HEK293 (cell line): ENCODE data around the gene PLEKHA6.

Experiments used
- CTCF ChIA-PET: fragments of 350-600 bp; formaldehyde crosslinking; extraction: SDS; loops from one replicate; lab custom pipeline; 2021; ENCODE audit warnings: antibody characterized with exemption; lab: Yijun Ruan, JAX
- POLR2A ChIA-PET: fragments of 300-600 bp; formaldehyde crosslinking; extraction: SDS; loops from one replicate; lab custom pipeline; 2020; ENCODE audit warnings: antibody characterized with exemption, inconsistent platforms; lab: Yijun Ruan, JAX
- H3K27ac ChIP-seq: fragments of 200-500 bp; sonication (Bioruptor generic); 2 replicates; pipeline ENCODE4 v1.5.1; 2014; ENCODE audit warnings: low read depth, low read length, control low read depth, inconsistent platforms; ENCODE audit errors: extremely low read depth
- H3K36me3 ChIP-seq, 2 experiments: fragments of 200-500 bp in 1 of 2; sonication (Bioruptor generic) in 1 of 2; 1 replicate in 1 of 2; 2 replicates in 1 of 2; pipeline ENCODE4 v1.5.1; 2014 to 2017; ENCODE audit warnings: inconsistent platforms in 2 of 2, low read length in 2 of 2; ENCODE audit not compliant: control insufficient read depth in 2 of 2, insufficient read depth in 1 of 2
- H3K4me1 ChIP-seq: fragments of 200-500 bp; sonication (Bioruptor generic); 2 replicates; pipeline ENCODE4 v1.5.1; 2014; ENCODE audit warnings: mild to moderate bottlenecking, low read length, inconsistent platforms; ENCODE audit not compliant: control insufficient read depth, insufficient read depth
- H3K4me3 ChIP-seq: 2 replicates; pipeline ENCODE4 v1.5.1; 2011; ENCODE audit warnings: low read depth, mild to moderate bottlenecking, control low read depth, low read length, moderate library complexity
- H3K9me3 ChIP-seq: fragments of 200-500 bp; sonication (Bioruptor generic); 2 replicates; pipeline ENCODE4 v1.5.1; 2014; ENCODE audit warnings: low read depth, low read length, inconsistent platforms; ENCODE audit not compliant: control insufficient read depth, insufficient read depth
- MZF1 ChIP-seq: fragments of 450-650 bp; formaldehyde crosslinking; IDR thresholded peaks from 2 replicates; pipeline ENCODE4 v1.5.1; 2017; ENCODE audit warnings: missing biosample characterization, missing genetic modification characterization, borderline replicate concordance
- SCRT1 ChIP-seq: fragments of 450-650 bp; formaldehyde crosslinking; IDR thresholded peaks from 2 replicates; pipeline ENCODE4 v1.5.1; 2016; ENCODE audit warnings: missing biosample characterization, missing genetic modification characterization, borderline replicate concordance
- SCRT2 ChIP-seq: fragments of 450-650 bp; formaldehyde crosslinking; IDR thresholded peaks from 2 replicates; pipeline ENCODE4 v1.5.1; 2016; ENCODE audit warnings: missing biosample characterization, missing genetic modification characterization
- YY1 ChIP-seq: fragments of 450-650 bp; formaldehyde crosslinking; IDR thresholded peaks from 2 replicates; pipeline ENCODE4 v1.5.1; 2018; ENCODE audit warnings: missing biosample characterization, missing genetic modification characterization
- ZFP41 ChIP-seq: fragments of 450-650 bp; formaldehyde crosslinking; IDR thresholded peaks from 2 replicates; pipeline ENCODE4 v1.5.1; 2016; ENCODE audit warnings: missing biosample characterization, missing genetic modification characterization, borderline replicate concordance
- ZIC2 ChIP-seq: fragments of 450-650 bp; formaldehyde crosslinking; IDR thresholded peaks from 2 replicates; pipeline ENCODE4 v1.5.1; 2016; ENCODE audit warnings: missing biosample characterization, missing genetic modification characterization
- ZNF146 ChIP-seq: fragments of 450-650 bp; formaldehyde crosslinking; IDR thresholded peaks from 2 replicates; pipeline ENCODE4 v1.5.1; 2016; ENCODE audit warnings: missing biosample characterization, missing genetic modification characterization
- ZNF221 ChIP-seq: fragments of 450-650 bp; formaldehyde crosslinking; IDR thresholded peaks from 2 replicates; pipeline ENCODE4 v1.5.1; 2017; ENCODE audit warnings: missing biosample characterization, missing genetic modification characterization, borderline replicate concordance
- ZNF426 ChIP-seq: fragments of 450-650 bp; formaldehyde crosslinking; IDR thresholded peaks from 2 replicates; pipeline ENCODE4 v1.5.1; 2017; ENCODE audit warnings: missing biosample characterization, missing genetic modification characterization, mild to moderate bottlenecking, inconsistent platforms, moderate library complexity
- ZNF558 ChIP-seq: fragments of 450-650 bp; formaldehyde crosslinking; IDR thresholded peaks from 2 replicates; pipeline ENCODE4 v1.5.1; 2016; ENCODE audit warnings: missing biosample characterization, missing genetic modification characterization
- ZNF623 ChIP-seq: fragments of 450-650 bp; formaldehyde crosslinking; IDR thresholded peaks from 2 replicates; pipeline ENCODE4 v1.5.1; 2016; ENCODE audit warnings: missing biosample characterization, missing genetic modification characterization
- ZNF837 ChIP-seq: fragments of 450-650 bp; formaldehyde crosslinking; IDR thresholded peaks from 2 replicates; pipeline ENCODE4 v1.5.1; 2016; ENCODE audit warnings: missing biosample characterization, missing genetic modification characterization
- TF ChIP-seq, protein P1 (sequence below): fragments of 450-650 bp; formaldehyde crosslinking; IDR thresholded peaks from 2 replicates; pipeline ENCODE4 v1.5.1; 2016; ENCODE audit warnings: missing biosample characterization, missing genetic modification characterization
- TF ChIP-seq, protein P2 (sequence below): fragments of 450-650 bp; formaldehyde crosslinking; IDR thresholded peaks from 2 replicates; pipeline ENCODE4 v1.5.1; 2017; ENCODE audit warnings: missing biosample characterization, missing genetic modification characterization
- TF ChIP-seq, protein P3 (sequence below): fragments of 450-650 bp; formaldehyde crosslinking; IDR thresholded peaks from 2 replicates; pipeline ENCODE4 v1.5.1; 2016; ENCODE audit warnings: missing biosample characterization, missing genetic modification characterization
- TF ChIP-seq, protein P4 (sequence below): sonication (generic); formaldehyde crosslinking; IDR thresholded peaks from 2 replicates; pipeline ENCODE4 v1.8.1; 2022; ENCODE audit warnings: mild to moderate bottlenecking, moderate library complexity, missing genetic modification reagents
- TF ChIP-seq, protein P5 (sequence below): fragments of 450-650 bp; formaldehyde crosslinking; IDR thresholded peaks from 2 replicates; pipeline ENCODE4 v1.5.1; 2016; ENCODE audit warnings: missing biosample characterization, missing genetic modification characterization

Gene PLEKHA6

DNA sequence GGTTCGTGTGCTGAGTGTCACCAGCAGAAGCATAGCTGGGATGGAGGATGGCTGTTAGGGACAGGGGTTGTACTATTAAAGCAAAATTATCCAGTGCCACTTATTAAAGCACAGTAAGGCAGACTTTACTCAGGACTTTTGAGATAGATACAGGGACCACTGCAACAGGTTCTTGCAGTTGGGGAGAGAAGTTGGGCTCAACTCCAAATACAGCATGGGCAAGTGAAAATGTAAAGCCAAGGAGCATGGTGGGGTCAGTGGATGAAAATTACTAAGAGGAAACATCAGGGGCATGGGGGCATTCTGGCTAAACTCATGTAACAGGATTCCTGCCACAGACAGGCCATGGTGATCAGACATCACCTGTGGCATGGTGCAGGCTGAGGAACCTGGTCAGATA lies 178.6 kb downstream of the PLEKHA6 start:
- ChIA-PET POLR2A (interaction anchor here (0.6 kb wide), 1 partner anchor 1116 kb away, joined by 4 read pairs; no protein-coding TSS in a partner anchor), CTCF (no interaction called here)
- no peak for TF ChIP-seq ZNF221 (tag by site-specific recombination)
- TF ChIP-seq, protein P1, sequence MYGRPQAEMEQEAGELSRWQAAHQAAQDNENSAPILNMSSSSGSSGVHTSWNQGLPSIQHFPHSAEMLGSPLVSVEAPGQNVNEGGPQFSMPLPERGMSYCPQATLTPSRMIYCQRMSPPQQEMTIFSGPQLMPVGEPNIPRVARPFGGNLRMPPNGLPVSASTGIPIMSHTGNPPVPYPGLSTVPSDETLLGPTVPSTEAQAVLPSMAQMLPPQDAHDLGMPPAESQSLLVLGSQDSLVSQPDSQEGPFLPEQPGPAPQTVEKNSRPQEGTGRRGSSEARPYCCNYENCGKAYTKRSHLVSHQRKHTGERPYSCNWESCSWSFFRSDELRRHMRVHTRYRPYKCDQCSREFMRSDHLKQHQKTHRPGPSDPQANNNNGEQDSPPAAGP (tag by site-specific recombination), result no peak
- no peak for TF ChIP-seq ZNF837 (tag by site-specific recombination)
- TF ChIP-seq, protein P2, sequence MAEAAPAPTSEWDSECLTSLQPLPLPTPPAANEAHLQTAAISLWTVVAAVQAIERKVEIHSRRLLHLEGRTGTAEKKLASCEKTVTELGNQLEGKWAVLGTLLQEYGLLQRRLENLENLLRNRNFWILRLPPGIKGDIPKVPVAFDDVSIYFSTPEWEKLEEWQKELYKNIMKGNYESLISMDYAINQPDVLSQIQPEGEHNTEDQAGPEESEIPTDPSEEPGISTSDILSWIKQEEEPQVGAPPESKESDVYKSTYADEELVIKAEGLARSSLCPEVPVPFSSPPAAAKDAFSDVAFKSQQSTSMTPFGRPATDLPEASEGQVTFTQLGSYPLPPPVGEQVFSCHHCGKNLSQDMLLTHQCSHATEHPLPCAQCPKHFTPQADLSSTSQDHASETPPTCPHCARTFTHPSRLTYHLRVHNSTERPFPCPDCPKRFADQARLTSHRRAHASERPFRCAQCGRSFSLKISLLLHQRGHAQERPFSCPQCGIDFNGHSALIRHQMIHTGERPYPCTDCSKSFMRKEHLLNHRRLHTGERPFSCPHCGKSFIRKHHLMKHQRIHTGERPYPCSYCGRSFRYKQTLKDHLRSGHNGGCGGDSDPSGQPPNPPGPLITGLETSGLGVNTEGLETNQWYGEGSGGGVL (tag by site-specific recombination), result no peak
- TF ChIP-seq ZIC2 (tag by site-specific recombination), result no peak
- no peak for TF ChIP-seq ZNF426 (tag by site-specific recombination)
- TF ChIP-seq ZNF146, result no peak
- TF ChIP-seq ZNF623 (tag by site-specific recombination), result no peak
- TF ChIP-seq, protein P3, sequence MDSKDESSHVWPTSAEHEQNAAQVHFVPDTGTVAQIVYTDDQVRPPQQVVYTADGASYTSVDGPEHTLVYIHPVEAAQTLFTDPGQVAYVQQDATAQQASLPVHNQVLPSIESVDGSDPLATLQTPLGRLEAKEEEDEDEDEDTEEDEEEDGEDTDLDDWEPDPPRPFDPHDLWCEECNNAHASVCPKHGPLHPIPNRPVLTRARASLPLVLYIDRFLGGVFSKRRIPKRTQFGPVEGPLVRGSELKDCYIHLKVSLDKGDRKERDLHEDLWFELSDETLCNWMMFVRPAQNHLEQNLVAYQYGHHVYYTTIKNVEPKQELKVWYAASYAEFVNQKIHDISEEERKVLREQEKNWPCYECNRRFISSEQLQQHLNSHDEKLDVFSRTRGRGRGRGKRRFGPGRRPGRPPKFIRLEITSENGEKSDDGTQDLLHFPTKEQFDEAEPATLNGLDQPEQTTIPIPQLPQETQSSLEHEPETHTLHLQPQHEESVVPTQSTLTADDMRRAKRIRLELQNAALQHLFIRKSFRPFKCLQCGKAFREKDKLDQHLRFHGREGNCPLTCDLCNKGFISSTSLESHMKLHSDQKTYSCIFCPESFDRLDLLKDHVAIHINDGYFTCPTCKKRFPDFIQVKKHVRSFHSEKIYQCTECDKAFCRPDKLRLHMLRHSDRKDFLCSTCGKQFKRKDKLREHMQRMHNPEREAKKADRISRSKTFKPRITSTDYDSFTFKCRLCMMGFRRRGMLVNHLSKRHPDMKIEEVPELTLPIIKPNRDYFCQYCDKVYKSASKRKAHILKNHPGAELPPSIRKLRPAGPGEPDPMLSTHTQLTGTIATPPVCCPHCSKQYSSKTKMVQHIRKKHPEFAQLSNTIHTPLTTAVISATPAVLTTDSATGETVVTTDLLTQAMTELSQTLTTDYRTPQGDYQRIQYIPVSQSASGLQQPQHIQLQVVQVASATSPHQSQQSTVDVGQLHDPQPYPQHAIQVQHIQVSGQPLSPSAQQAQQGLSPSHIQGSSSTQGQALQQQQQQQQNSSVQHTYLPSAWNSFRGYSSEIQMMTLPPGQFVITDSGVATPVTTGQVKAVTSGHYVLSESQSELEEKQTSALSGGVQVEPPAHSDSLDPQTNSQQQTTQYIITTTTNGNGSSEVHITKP (tag by site-specific recombination), result no peak
- TF ChIP-seq, protein P4, sequence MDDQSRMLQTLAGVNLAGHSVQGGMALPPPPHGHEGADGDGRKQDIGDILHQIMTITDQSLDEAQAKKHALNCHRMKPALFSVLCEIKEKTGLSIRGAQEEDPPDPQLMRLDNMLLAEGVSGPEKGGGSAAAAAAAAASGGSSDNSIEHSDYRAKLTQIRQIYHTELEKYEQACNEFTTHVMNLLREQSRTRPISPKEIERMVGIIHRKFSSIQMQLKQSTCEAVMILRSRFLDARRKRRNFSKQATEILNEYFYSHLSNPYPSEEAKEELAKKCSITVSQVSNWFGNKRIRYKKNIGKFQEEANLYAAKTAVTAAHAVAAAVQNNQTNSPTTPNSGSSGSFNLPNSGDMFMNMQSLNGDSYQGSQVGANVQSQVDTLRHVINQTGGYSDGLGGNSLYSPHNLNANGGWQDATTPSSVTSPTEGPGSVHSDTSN (CRISPR knock-in tag), result no peak
- no peak for TF ChIP-seq ZNF558 (tag by site-specific recombination)
- TF ChIP-seq SCRT2 (tag by site-specific recombination), result peak; percentile 85
- TF ChIP-seq MZF1 (tag by site-specific recombination), result no peak
- TF ChIP-seq YY1, result no peak
- TF ChIP-seq, protein P5, sequence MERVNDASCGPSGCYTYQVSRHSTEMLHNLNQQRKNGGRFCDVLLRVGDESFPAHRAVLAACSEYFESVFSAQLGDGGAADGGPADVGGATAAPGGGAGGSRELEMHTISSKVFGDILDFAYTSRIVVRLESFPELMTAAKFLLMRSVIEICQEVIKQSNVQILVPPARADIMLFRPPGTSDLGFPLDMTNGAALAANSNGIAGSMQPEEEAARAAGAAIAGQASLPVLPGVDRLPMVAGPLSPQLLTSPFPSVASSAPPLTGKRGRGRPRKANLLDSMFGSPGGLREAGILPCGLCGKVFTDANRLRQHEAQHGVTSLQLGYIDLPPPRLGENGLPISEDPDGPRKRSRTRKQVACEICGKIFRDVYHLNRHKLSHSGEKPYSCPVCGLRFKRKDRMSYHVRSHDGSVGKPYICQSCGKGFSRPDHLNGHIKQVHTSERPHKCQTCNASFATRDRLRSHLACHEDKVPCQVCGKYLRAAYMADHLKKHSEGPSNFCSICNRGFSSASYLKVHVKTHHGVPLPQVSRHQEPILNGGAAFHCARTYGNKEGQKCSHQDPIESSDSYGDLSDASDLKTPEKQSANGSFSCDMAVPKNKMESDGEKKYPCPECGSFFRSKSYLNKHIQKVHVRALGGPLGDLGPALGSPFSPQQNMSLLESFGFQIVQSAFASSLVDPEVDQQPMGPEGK, result no peak
- TF ChIP-seq SCRT1 (tag by site-specific recombination), result peak; percentile 76
- no peak for TF ChIP-seq ZFP41
- H3K36me3 ChIP-seq, result no peaks in the 10 kb centered on the region
- no peaks in the 10 kb centered on the region for H3K9me3 ChIP-seq
- H3K4me3 ChIP-seq, result no peak overlapping the region
- no peak overlapping the region for H3K27ac ChIP-seq
- H3K4me1 ChIP-seq, result no peaks in the 10 kb centered on the region
